IPS DF 6.9 (cell line): ENCODE results near the gene ZNF579.

ENCODE experiments used
- DNase-seq: peaks from one replicate; pipeline ENCODE4 v3.0.0-alpha.2; 2013; ENCODE audit warnings: low read depth, low spot score
- H3K27ac ChIP-seq: one replicate; pipeline ENCODE4 v1.5.1; 2013; ENCODE audit warnings: low read length, control low read depth
- H3K27me3 ChIP-seq: 2 replicates; pipeline ENCODE4 v1.6.1; 2013; ENCODE audit warnings: mild to moderate bottlenecking, low read length; ENCODE audit not compliant: control insufficient read depth, insufficient read depth
- H3K36me3 ChIP-seq: 2 replicates; pipeline ENCODE4 v1.6.1; 2013; ENCODE audit warnings: low read length; ENCODE audit not compliant: control insufficient read depth, insufficient read depth
- H3K4me1 ChIP-seq: 2 replicates; pipeline ENCODE4 v1.6.1; 2013; ENCODE audit warnings: low read length; ENCODE audit not compliant: control insufficient read depth, insufficient read depth
- H3K4me3 ChIP-seq: 2 replicates; pipeline ENCODE4 v1.5.1; 2013; ENCODE audit warnings: mild to moderate bottlenecking, low read length
- H3K9me3 ChIP-seq: 2 replicates; pipeline ENCODE4 v1.6.1; 2013; ENCODE audit warnings: low read length, inconsistent platforms; ENCODE audit not compliant: control insufficient read depth, insufficient read depth
- WGBS: extraction: QIAGEN DNeasy Blood & Tissue Kit; methylation state at CpG from one replicate; pipeline ENCODE4 v1.1.7; 2013; ENCODE audit warnings: mixed read lengths, missing lambda C conversion rate; ENCODE audit not compliant: insufficient read length, insufficient coverage; 5-methylcytosine and 5-hydroxymethylcytosine counted together

The ZNF579 gene

DNA sequence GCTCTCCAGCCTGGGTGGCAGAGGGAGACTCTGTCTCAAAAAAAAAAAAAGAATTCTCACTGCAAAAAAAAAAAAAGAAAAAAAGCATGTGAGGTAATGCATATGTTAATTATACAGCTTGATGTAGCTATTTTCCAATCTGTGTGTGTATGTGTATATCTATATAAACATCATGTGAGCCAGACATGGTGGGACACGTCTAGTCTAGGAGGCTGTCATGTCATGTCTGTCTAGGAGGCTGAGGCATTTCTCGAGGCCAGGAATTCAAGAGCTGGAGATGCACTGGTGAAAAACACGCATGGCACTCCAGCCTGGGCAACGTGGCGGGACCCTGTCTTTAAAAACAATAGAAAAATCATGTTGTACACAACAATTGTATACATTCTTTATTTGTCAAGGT is 28.4 kb downstream of the ZNF579 start:
- no peak overlapping the region for H3K27ac ChIP-seq
- WGBS: no CpG with 5 or more reads among the region's 5 CpGs

GRCh38 chr19:55550321-55550650 is 30.4 kb downstream of the ZNF579 start:
- H3K4me1 ChIP-seq: 0 out of 2 replicates have a peak, but pooled peaks cover 2% of the 10 kb centered on the region
- no peaks in the 10 kb centered on the region for H3K36me3 ChIP-seq
- no peaks in the 10 kb centered on the region for H3K27me3 ChIP-seq
- H3K27ac ChIP-seq: no peak overlapping the region
- DNase-seq: no peak
- no CpG with 5 or more reads among the region's 7 CpGs for WGBS
- peak overlapping the region; percentile 22; the same call in 1 of the 2 replicates for H3K4me3 ChIP-seq
- H3K9me3 ChIP-seq: no peaks in the 10 kb centered on the region

More for the DNA sequence above, 28.4 kb downstream of the ZNF579 start:
- no peak overlapping the region for H3K4me3 ChIP-seq
- no peaks in the 10 kb centered on the region for H3K36me3 ChIP-seq
- H3K27me3 ChIP-seq: no peaks in the 10 kb centered on the region
- H3K9me3 ChIP-seq: no peaks in the 10 kb centered on the region
- DNase-seq: no peak
- 0 out of 2 replicates have a peak, but pooled peaks cover under 1% of the 10 kb centered on the region for H3K4me1 ChIP-seq

DNA sequence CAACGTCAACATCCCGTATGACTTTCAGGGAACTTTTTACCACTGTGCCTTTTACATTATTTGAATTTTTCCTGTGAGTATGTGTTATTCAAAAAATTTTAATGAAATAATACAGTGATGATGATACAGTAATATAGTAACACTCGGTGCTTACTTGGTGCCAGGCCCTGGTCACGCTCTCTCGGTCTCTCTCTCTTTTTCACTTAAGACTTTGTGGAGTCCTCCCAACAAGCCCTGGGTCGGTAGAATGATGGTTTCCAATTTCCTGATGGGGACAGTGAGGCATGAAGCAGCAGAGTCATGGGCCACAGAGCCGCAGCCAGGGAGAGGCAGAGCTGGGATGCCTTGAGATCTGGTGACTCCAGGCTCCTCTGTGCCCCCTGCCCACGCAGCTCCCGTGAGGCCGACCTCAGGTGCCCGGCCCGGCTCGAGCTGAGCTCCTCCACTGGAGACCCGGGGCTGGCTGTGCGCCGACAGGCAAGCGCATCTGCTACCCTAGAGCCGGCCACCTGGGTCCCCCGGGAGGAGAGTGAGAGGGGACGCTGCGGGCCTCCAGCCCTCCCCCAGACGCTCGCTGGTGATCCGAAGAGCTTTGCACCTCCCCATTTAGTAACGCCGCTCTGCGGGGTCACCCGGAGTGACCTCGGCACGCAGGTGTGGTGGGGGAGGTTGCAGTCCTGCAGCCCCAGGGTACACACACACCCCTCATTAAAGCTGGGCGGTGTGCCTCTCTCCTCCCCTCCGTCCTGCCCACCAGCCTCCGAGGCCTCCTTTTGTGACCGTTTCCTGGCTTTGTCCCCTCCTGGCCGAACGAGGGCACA is 30.9 kb downstream of the ZNF579 start:
- Histone ChIP-seq H3K36me3 (no peaks in the 10 kb centered on the region; the same call in 1 of the 2 replicates), H3K4me1 (0 out of 2 replicates have a peak, but pooled peaks cover 2% of the 10 kb centered on the region), H3K27me3 (no peaks in the 10 kb centered on the region), H3K9me3 (no peaks in the 10 kb centered on the region), H3K27ac (no peak overlapping the region), H3K4me3 (peak overlapping the region; percentile 22; the same call in 1 of the 2 replicates)
- no CpG with 5 or more reads among the region's 36 CpGs for WGBS
- no peak for DNase-seq

- H3K36me3 ChIP-seq: no peaks in the 10 kb centered on the region; the same call in 1 of the 2 replicates
- H3K4me1 ChIP-seq: 0 out of 2 replicates have a peak, but pooled peaks cover 2% of the 10 kb centered on the region
- no peaks in the 10 kb centered on the region for H3K27me3 ChIP-seq
- H3K9me3 ChIP-seq: no peaks in the 10 kb centered on the region
- no peak for DNase-seq
- H3K27ac ChIP-seq: no peak overlapping the region
- no peak overlapping the region for H3K4me3 ChIP-seq
- no CpG with 5 or more reads among the region's 17 CpGs for WGBS
Measured at GRCh38 chr19:55546822-55547614, 33.6 kb downstream of the ZNF579 start.

- no peak overlapping the region for H3K27ac ChIP-seq
- H3K27me3 ChIP-seq: no peaks in the 10 kb centered on the region
- H3K4me1 ChIP-seq: 0 out of 2 replicates have a peak, but pooled peaks cover 2% of the 10 kb centered on the region
- H3K36me3 ChIP-seq: no peaks in the 10 kb centered on the region; the same call in 1 of the 2 replicates
- no CpG with 5 or more reads among the region's 11 CpGs for WGBS
- DNase-seq: no peak
- no peaks in the 10 kb centered on the region for H3K9me3 ChIP-seq
- no peak overlapping the region for H3K4me3 ChIP-seq
Measured at GRCh38 chr19:55546011-55546410, 34.6 kb downstream of the ZNF579 start.

DNA sequence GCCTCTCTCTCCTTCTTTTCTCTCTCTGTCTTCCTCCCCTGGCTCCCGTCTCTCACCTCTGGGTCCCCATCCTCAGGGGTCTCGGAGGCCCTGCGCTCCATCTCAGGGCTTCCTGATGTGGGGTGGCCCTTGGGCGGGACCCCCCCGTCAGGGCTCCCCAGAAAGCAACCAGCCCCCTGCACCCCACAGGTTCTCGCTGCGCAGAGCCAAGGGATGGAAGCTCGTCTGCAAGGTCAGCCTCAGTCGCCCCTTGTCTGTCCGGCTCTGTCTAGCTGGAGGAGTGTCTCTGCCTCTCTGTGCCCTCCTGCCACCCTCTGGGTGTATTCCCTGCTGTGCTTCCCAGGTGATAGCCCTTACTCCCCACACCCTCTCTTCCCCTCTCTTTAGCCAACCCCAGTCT is 35.2 kb downstream of the ZNF579 start, which contains the start of gene SBK3:
Gene SBK3, minus strand, starts transcription at position 101 of the 400 bp plus-strand sequence. Its CDS starts 0 bp downstream, at position 101.
- no peaks in the 10 kb centered on the region for H3K9me3 ChIP-seq
- no peaks in the 10 kb centered on the region for H3K27me3 ChIP-seq
- no peak within 1 kb of the TSS for H3K27ac ChIP-seq
- no peaks in the 10 kb centered on the region; the same call in 1 of the 2 replicates for H3K36me3 ChIP-seq
- WGBS: no CpG with 5 or more reads among the region's 10 CpGs
- no peak within 1 kb of the TSS for H3K4me3 ChIP-seq
- DNase-seq: no peak
- 0 out of 2 replicates have a peak, but pooled peaks cover 2% of the 10 kb centered on the region for H3K4me1 ChIP-seq

DNA sequence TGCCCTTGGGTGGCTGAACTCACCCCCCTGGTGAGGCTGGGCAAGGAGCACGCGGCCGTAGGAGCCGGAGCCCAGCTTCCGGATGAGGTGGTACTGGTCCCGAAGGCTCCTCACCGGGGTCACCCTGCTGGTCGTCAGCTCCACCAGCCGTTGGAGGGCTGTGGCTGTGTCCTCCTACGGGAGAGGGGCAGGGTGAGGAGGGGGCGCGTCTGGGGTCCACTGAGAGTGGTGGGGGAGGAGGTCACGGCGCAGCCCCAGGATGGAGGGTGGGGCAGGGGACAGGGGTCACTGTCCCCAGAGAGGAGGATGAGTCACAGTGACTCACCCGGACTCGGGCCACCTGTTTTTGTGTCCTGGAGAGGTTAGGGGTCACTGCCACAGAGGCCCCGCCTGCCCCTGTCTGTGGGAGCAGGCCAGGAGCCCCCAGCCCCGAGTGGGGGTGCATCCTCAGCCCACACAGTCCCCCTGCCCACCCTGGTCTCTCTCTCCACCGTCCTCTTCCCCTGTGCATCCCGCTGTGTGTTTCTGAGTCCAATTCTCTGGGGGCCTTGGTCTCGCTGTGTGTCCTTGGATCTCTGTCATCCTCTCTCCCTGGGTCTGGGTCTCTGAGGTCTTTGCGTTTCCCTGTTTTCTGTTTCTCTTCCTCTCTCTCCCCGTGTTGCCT is 35.7 kb downstream of the ZNF579 start:
- no peaks in the 10 kb centered on the region for H3K27me3 ChIP-seq
- DNase-seq: no peak
- peaks cover 2% of the 10 kb centered on the region; the same call in 1 of the 2 replicates for H3K4me1 ChIP-seq
- no peak overlapping the region for H3K4me3 ChIP-seq
- no peaks in the 10 kb centered on the region; the same call in 1 of the 2 replicates for H3K36me3 ChIP-seq
- no CpG with 5 or more reads among the region's 23 CpGs for WGBS
- no peaks in the 10 kb centered on the region for H3K9me3 ChIP-seq
- H3K27ac ChIP-seq: no peak overlapping the region

DNA sequence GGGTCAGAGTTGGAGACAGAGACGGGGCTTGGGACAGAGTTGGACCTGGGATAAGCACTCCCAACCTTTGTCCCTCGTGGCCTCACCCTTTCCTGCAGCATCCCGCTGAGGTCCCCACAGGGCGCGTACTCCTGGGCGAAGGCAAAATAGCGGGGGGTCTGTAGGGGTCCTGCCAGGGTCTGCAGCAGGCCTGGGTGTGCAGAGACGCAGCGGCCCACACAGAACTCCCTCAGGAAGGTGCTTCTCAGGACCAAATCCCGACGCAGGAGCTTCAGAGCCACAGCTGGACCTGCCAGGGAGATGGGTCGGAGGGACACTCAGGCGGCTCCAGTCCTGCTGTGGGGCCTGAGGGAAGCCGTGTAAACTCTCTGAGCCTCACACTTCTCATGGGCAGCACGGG is 36.6 kb downstream of the ZNF579 start:
- no peak for DNase-seq
- no peaks in the 10 kb centered on the region for H3K9me3 ChIP-seq
- H3K4me1 ChIP-seq: peaks cover 5% of the 10 kb centered on the region; the same call in 1 of the 2 replicates
- no peaks in the 10 kb centered on the region; the same call in 1 of the 2 replicates for H3K36me3 ChIP-seq
- WGBS: no CpG with 5 or more reads among the region's 15 CpGs
- H3K4me3 ChIP-seq: no peak overlapping the region
- H3K27ac ChIP-seq: no peak overlapping the region
- H3K27me3 ChIP-seq: no peaks in the 10 kb centered on the region

DNA sequence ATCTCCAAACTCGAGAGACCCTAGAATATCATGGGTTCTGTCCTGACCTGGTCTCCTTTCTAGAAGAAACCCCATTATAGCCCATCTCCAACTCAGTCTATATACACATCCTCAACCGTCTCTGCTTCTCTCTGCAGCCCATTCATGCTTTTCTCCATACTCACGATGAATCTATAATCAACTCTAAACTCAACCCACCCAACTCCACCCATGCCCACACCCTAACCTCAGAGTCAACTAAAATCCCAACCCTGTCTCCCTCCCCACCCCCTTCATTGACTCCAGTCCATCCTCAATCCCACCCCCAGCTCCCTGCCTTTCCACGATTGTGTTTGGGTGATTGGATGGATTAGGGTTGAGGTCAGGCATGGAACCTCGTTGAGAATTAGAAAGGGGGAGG is 37.1 kb downstream of the ZNF579 start:
- no peaks in the 10 kb centered on the region for H3K27me3 ChIP-seq
- DNase-seq: no peak
- peaks cover 5% of the 10 kb centered on the region; the same call in 1 of the 2 replicates for H3K4me1 ChIP-seq
- 100% methylated on average over 2 of the region's 5 CpGs for WGBS
- no peaks in the 10 kb centered on the region; the same call in 1 of the 2 replicates for H3K36me3 ChIP-seq
- no peaks in the 10 kb centered on the region for H3K9me3 ChIP-seq
- H3K27ac ChIP-seq: no peak overlapping the region
- H3K4me3 ChIP-seq: no peak overlapping the region
